ENCODE results near the gene LDLR. TPM values are rescaled to one million over a fixed set of nuclear protein-coding genes. Genes with fewer than 3 reads are reported as not detected.

LDLR gene
- polyA plus RNA-seq, 2 of the 4 experiments (the other 2 are of a cell fraction) = 29.2 to 55.8 TPM

DNA sequence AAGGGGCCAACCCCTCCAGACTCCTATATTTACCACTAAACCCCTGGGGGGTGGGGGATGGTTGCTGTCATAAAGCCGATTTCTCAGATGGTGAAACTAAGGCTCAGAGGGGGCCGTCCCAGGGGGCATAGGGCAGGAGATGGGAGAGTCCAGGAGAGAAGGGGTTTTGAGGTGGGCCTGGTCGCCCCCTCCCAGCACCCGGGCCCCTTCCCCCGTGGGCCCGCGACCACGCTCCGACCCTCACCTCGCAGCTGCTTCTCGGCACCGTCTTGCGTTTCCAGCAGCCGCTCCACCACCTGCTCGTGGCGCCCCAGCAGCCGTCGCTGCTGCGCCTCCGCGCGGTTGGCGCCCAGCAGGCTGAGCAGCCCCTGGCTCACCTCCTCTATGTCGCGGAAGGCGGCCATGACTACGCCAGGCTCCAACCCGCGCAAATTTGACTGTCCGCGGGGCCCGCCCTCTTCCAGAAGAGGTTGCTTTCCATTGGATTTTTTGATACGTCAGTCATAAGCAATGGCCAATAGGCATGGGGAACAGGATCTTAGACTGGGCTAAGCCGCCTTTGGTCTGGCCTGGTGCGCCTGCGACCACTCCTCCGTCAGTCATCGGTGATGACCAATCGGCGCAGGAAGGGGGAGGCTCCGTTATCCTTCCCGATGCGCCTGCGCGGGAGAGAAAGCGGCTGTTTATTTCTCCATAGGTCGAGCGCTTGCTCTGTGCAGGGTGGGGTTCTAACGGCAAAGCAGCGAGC lies 66.3 kb downstream of the LDLR start, which contains the start of gene SPC24:
Gene SPC24 (minus strand): TSS at position 410 of the 748 bp plus-strand sequence. CDS start 6 bp downstream, at position 404.
- WGBS (ENCODE audit: missing lambda C conversion rate) = 0% methylated on average over 14 of the region's 50 CpGs
- CTCF ChIA-PET = interaction anchor here (0.8 to 1.3 kb wide), 4 partner anchors 18 to 327 kb away, joined by 3 to 4 read pairs (median 4); no protein-coding TSS in a partner anchor
- peak; percentile 96 to 99 for ATAC-seq

GRCh38 chr19:11159598-11160439 lies 70.6 kb downstream of the LDLR start:
- WGBS (ENCODE audit: missing lambda C conversion rate) = 65% methylated on average over 16 of the region's 16 CpGs
- Histone ChIP-seq H3K27ac (no peak overlapping the region), H3K9me3 (0 out of 3 replicates have a peak, but pooled peaks cover 2% of the 10 kb centered on the region), H3K4me3 (no peak overlapping the region), H3K4me1 (no peaks in the 10 kb centered on the region; the same call in 2 of the 3 replicates), H3K4me2 (no peak overlapping the region)
- POLR2A ChIA-PET = interaction anchor here (0.6 kb wide), 1 partner anchor 18 kb away, joined by 3 read pairs; no protein-coding TSS in a partner anchor
- DNase-seq (ENCODE audit: low read depth in 1 of 2, low spot score in 1 of 2) = no peak
- CTCF ChIA-PET = no interaction called here
- no peak for ATAC-seq
- no peak for FAIRE-seq
- TF ChIP-seq NR3C1 (IDR thresholded peaks at IDR 0.05) = no peak
- TF ChIP-seq NFE2L2 (conservative IDR thresholded peaks at IDR 0.05; ENCODE audit: low read length) = no peak
- TF ChIP-seq CTCF (IDR thresholded peaks at IDR 0.05) = no peak
- no peak for TF ChIP-seq NPAS2 (CRISPR knock-in tag; IDR thresholded peaks at IDR 0.05; ENCODE audit: borderline replicate concordance)
- TF ChIP-seq, protein P1, sequence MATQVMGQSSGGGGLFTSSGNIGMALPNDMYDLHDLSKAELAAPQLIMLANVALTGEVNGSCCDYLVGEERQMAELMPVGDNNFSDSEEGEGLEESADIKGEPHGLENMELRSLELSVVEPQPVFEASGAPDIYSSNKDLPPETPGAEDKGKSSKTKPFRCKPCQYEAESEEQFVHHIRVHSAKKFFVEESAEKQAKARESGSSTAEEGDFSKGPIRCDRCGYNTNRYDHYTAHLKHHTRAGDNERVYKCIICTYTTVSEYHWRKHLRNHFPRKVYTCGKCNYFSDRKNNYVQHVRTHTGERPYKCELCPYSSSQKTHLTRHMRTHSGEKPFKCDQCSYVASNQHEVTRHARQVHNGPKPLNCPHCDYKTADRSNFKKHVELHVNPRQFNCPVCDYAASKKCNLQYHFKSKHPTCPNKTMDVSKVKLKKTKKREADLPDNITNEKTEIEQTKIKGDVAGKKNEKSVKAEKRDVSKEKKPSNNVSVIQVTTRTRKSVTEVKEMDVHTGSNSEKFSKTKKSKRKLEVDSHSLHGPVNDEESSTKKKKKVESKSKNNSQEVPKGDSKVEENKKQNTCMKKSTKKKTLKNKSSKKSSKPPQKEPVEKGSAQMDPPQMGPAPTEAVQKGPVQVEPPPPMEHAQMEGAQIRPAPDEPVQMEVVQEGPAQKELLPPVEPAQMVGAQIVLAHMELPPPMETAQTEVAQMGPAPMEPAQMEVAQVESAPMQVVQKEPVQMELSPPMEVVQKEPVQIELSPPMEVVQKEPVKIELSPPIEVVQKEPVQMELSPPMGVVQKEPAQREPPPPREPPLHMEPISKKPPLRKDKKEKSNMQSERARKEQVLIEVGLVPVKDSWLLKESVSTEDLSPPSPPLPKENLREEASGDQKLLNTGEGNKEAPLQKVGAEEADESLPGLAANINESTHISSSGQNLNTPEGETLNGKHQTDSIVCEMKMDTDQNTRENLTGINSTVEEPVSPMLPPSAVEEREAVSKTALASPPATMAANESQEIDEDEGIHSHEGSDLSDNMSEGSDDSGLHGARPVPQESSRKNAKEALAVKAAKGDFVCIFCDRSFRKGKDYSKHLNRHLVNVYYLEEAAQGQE (IDR thresholded peaks at IDR 0.05) = no peak
- TF ChIP-seq, protein P2, sequence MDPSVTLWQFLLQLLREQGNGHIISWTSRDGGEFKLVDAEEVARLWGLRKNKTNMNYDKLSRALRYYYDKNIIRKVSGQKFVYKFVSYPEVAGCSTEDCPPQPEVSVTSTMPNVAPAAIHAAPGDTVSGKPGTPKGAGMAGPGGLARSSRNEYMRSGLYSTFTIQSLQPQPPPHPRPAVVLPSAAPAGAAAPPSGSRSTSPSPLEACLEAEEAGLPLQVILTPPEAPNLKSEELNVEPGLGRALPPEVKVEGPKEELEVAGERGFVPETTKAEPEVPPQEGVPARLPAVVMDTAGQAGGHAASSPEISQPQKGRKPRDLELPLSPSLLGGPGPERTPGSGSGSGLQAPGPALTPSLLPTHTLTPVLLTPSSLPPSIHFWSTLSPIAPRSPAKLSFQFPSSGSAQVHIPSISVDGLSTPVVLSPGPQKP (IDR thresholded peaks at IDR 0.05; ENCODE audit: low read depth, low read length) = no peak
- no peak for TF ChIP-seq RNF2 (IDR thresholded peaks at IDR 0.05; ENCODE audit: borderline replicate concordance, low read depth)
- no peak for TF ChIP-seq JUN (IDR thresholded peaks at IDR 0.05)
- TF ChIP-seq, protein P3, sequence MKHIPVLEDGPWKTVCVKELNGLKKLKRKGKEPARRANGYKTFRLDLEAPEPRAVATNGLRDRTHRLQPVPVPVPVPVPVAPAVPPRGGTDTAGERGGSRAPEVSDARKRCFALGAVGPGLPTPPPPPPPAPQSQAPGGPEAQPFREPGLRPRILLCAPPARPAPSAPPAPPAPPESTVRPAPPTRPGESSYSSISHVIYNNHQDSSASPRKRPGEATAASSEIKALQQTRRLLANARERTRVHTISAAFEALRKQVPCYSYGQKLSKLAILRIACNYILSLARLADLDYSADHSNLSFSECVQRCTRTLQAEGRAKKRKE (CRISPR knock-in tag; IDR thresholded peaks at IDR 0.05; ENCODE audit: low read depth) = no peak
- TF ChIP-seq POLR2A (IDR thresholded peaks at IDR 0.05; ENCODE audit: low read length) = no peak

More for the DNA sequence above, 66.3 kb downstream of the LDLR start, which contains the start of gene SPC24:
- Histone ChIP-seq H3K4me3 (peak within 1 kb of the TSS; percentile 89), H3K27ac (peak within 1 kb of the TSS; percentile 86 to 95), H3K4me1 (peaks cover 26% of the 10 kb centered on the region), H3K4me2 (peak within 1 kb of the TSS; percentile 73), H3K9me3 (0 out of 3 replicates have a peak, but pooled peaks cover 1% of the 10 kb centered on the region)
- DNase-seq (ENCODE audit: low read depth in 1 of 2, low spot score in 1 of 2) = peak; percentile 97 to 98
- POLR2A ChIA-PET = no interaction called here
- TF ChIP-seq, protein P4, sequence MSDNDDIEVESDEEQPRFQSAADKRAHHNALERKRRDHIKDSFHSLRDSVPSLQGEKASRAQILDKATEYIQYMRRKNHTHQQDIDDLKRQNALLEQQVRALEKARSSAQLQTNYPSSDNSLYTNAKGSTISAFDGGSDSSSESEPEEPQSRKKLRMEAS (IDR thresholded peaks at IDR 0.05) = peak; percentile 38; the same call in 1 of the 2 replicates
- TF ChIP-seq POLR2A (IDR thresholded peaks at IDR 0.05; ENCODE audit: low read length) (peak; percentile 37; the same call in 1 of the 2 replicates), KDM5A (IDR thresholded peaks at IDR 0.05) (peak; percentile 84), GATA3 (IDR thresholded peaks at IDR 0.05; ENCODE audit: borderline replicate concordance) (no peak), CBX8 (IDR thresholded peaks at IDR 0.05) (no peak), HEYL (CRISPR knock-in tag; IDR thresholded peaks at IDR 0.05) (no peak), ZC3H11A (IDR thresholded peaks at IDR 0.05) (no peak), HOXA7 (CRISPR knock-in tag; IDR thresholded peaks at IDR 0.05) (no peak), EHMT2 (IDR thresholded peaks at IDR 0.05; ENCODE audit: low read depth) (no peak), MAFK (IDR thresholded peaks at IDR 0.05; ENCODE audit: partially characterized antibody) (peak; percentile 3), BCL3 (IDR thresholded peaks at IDR 0.05) (no peak), NFE2L2 (conservative IDR thresholded peaks at IDR 0.05; ENCODE audit: low read length) (no peak)
- TF ChIP-seq, protein P5, sequence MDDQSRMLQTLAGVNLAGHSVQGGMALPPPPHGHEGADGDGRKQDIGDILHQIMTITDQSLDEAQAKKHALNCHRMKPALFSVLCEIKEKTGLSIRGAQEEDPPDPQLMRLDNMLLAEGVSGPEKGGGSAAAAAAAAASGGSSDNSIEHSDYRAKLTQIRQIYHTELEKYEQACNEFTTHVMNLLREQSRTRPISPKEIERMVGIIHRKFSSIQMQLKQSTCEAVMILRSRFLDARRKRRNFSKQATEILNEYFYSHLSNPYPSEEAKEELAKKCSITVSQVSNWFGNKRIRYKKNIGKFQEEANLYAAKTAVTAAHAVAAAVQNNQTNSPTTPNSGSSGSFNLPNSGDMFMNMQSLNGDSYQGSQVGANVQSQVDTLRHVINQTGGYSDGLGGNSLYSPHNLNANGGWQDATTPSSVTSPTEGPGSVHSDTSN (IDR thresholded peaks at IDR 0.05) = peak; percentile 89
- TF ChIP-seq, protein P6, sequence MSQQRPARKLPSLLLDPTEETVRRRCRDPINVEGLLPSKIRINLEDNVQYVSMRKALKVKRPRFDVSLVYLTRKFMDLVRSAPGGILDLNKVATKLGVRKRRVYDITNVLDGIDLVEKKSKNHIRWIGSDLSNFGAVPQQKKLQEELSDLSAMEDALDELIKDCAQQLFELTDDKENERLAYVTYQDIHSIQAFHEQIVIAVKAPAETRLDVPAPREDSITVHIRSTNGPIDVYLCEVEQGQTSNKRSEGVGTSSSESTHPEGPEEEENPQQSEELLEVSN (IDR thresholded peaks at IDR 0.05; ENCODE audit: borderline replicate concordance, low read depth) = peak; percentile 27; the same call in 1 of the 2 replicates
- TF ChIP-seq, protein P7, sequence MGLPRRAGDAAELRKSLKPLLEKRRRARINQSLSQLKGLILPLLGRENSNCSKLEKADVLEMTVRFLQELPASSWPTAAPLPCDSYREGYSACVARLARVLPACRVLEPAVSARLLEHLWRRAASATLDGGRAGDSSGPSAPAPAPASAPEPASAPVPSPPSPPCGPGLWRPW (IDR thresholded peaks at IDR 0.05) = no peak
- FAIRE-seq = no peak
